T-helper 17 cell (primary cell): ENCODE measurements around the gene B4GALNT2. TPM values are rescaled to one million over a fixed set of nuclear protein-coding genes. Genes with fewer than 3 reads are reported as not detected.
"Not testable (repeated sequence)": the region's sequence is repeated elsewhere in the genome, so short reads cannot be mapped to it uniquely, and the experiment has no call there.

ENCODE experiments used
- ATAC-seq: fragments of 150-1000 bp; cut with Tn5 transposase; 2 replicates; pipeline ENCODE4 v1.10.0; 2021; ENCODE audit warnings: mild to moderate bottlenecking, moderate library complexity
- DNase-seq, 3 donors: peaks; one replicate each; pipeline versions ENCODE4 v3.0.0 to v3.0.0-alpha.2; 2020 to 2021
- H3K9me3 ChIP-seq: one replicate; pipeline ENCODE4 v1.7.0; 2013; ENCODE audit warnings: low read length, mild to moderate bottlenecking; ENCODE audit not compliant: control insufficient read depth, poor library complexity, severe bottlenecking
- H3K27ac Mint-ChIP-seq: one replicate; pipeline ENCODE4 v1.8.0; 2022; ENCODE audit warnings: mild to moderate bottlenecking, moderate library complexity, mixed read lengths
- H3K27me3 Mint-ChIP-seq: one replicate; pipeline ENCODE4 v1.8.0; 2022; ENCODE audit warnings: mixed read lengths
- H3K36me3 Mint-ChIP-seq: one replicate; pipeline ENCODE4 v1.8.0; 2022; ENCODE audit warnings: low read depth, mixed read lengths
- H3K4me1 Mint-ChIP-seq: one replicate; pipeline ENCODE4 v1.8.0; 2022; ENCODE audit warnings: mild to moderate bottlenecking, mixed read lengths
- H3K4me3 Mint-ChIP-seq: one replicate; pipeline ENCODE4 v1.8.0; 2022; ENCODE audit warnings: mild to moderate bottlenecking, moderate library complexity, mixed read lengths
- total RNA-seq, 4 donors: library from RNA in 2 of 4; stranded (reverse) in 2 of 4; gene quantifications; one replicate each; pipeline ENCODE4 v1.2.3 and lab custom pipeline; 2022 to 2026

B4GALNT2 gene
- total RNA-seq, 2 donors from 2014 or later = 0.15 to 0.18 TPM

DNA sequence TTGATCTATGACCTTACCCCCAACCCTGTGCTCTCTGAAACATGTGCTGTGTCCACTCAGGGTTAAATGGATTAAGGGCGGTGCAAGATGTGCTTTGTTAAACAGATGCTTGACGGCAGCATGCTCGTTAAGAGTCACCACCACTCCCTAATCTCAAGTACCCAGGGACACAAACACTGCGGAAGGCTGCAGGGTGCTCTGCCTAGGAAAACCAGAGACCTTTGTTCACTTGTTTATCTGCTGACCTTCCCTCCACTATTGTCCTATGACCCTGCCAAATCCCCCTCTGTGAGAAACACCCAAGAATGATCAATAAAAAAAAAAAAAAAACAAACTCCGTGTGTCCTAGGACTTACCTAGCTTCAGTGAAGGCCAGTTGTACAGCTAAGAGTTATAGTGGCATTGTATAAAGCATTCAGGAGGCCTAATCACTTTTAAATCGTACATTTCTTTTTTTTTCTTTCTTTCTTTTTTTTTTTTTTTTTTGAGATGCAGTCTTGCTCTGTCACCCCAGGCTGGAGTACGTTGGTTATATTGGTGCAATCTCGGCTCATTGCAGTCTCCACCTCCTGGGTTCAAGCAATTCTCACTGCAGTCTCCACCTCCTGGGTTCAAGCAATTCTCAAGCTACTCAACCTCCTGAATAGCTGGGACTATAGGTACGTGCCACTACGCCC is 6.2 kb upstream of the B4GALNT2 start:
- not testable (repeated sequence) for H3K9me3 ChIP-seq, ATAC-seq, H3K4me3 Mint-ChIP-seq, DNase-seq, H3K36me3 Mint-ChIP-seq, H3K27ac Mint-ChIP-seq, H3K4me1 Mint-ChIP-seq
- peaks cover 55% of the 10 kb centered on the region for H3K27me3 Mint-ChIP-seq

DNA sequence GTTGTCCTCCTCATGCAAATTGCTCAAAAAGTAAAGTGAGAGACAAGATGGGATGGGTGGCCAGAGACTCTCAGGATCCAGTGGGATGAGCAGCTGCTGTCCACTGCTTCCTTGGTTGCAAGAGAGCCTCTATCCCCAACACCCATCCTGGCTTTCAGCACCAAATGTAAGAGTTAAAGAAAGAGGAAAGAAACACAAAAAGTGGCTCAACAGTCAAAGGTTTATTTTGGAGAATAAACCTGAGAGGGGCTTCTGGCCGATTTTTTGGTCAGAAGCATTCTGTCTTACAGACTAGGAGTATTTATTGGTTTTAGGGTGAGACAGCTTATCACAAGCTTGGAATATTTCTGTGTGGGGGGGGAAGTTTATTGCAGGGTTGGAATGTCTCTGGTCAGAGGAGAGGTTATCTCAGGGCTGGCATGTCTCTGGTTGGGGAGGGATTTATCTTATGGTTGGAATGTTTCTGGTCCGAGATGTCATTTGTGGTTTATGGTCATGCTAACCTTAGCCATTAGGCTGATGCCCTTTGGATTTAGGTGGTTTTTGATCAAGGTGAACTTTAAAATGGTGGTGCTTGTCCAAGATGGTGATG is 3.1 kb upstream of the B4GALNT2 start:
- not testable (repeated sequence) for H3K27ac Mint-ChIP-seq, H3K9me3 ChIP-seq, ATAC-seq, H3K4me1 Mint-ChIP-seq, H3K4me3 Mint-ChIP-seq, H3K36me3 Mint-ChIP-seq, DNase-seq
- H3K27me3 Mint-ChIP-seq = peaks cover 64% of the 10 kb centered on the region

GRCh38 chr17:49130891-49131290 is 1.7 kb upstream of the B4GALNT2 start:
- H3K9me3 ChIP-seq = no peaks in the 10 kb centered on the region
- Mint-ChIP-seq H3K27me3 (peaks cover 64% of the 10 kb centered on the region), H3K27ac (no peak overlapping the region), H3K4me3 (no peak overlapping the region), H3K4me1 (peaks cover 4% of the 10 kb centered on the region), H3K36me3 (peaks cover 2% of the 10 kb centered on the region)
- no peak for DNase-seq
- no peak for ATAC-seq

GRCh38 chr17:49132317-49132698 is 261 bp upstream of the B4GALNT2 start:
- H3K4me1 Mint-ChIP-seq = peaks cover 4% of the 10 kb centered on the region
- no peak overlapping the region for H3K27ac Mint-ChIP-seq
- peaks cover 64% of the 10 kb centered on the region for H3K27me3 Mint-ChIP-seq
- H3K9me3 ChIP-seq = no peaks in the 10 kb centered on the region
- ATAC-seq (no peak), DNase-seq (no peak)
- peak overlapping the region; percentile 62 for H3K4me3 Mint-ChIP-seq
- peaks cover 2% of the 10 kb centered on the region for H3K36me3 Mint-ChIP-seq

GRCh38 chr17:49136335-49136734 is 3.8 kb downstream of the B4GALNT2 start:
- Mint-ChIP-seq H3K27ac (no peak overlapping the region), H3K4me1 (peaks cover 4% of the 10 kb centered on the region), H3K4me3 (no peak overlapping the region), H3K36me3 (no peaks in the 10 kb centered on the region), H3K27me3 (peaks cover 40% of the 10 kb centered on the region)
- H3K9me3 ChIP-seq = no peaks in the 10 kb centered on the region
- ATAC-seq (no peak), DNase-seq (no peak)

DNA sequence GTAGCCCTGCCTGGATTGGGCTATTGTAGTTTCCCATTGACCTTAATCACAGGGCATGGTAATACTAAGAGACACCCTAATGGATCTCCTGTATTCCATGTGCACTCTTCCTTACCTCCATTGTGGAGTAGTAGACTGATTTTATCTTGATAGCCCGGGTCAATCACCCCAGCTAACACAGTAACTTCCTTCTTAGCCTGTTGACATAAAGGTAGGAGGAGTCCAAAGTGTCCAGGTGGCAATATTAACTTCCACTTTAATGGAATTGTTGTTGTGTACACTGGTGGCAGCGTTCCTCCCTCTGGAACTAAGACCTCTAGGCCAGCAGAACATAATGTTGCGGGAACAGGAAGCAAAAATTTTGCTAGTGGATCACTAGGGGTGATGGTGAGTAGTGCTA is 13.1 kb downstream of the B4GALNT2 start:
- not testable (repeated sequence) for H3K27ac Mint-ChIP-seq, H3K4me1 Mint-ChIP-seq, H3K9me3 ChIP-seq, H3K4me3 Mint-ChIP-seq, DNase-seq, H3K36me3 Mint-ChIP-seq, ATAC-seq
- H3K27me3 Mint-ChIP-seq = peaks cover 65% of the 10 kb centered on the region

DNA sequence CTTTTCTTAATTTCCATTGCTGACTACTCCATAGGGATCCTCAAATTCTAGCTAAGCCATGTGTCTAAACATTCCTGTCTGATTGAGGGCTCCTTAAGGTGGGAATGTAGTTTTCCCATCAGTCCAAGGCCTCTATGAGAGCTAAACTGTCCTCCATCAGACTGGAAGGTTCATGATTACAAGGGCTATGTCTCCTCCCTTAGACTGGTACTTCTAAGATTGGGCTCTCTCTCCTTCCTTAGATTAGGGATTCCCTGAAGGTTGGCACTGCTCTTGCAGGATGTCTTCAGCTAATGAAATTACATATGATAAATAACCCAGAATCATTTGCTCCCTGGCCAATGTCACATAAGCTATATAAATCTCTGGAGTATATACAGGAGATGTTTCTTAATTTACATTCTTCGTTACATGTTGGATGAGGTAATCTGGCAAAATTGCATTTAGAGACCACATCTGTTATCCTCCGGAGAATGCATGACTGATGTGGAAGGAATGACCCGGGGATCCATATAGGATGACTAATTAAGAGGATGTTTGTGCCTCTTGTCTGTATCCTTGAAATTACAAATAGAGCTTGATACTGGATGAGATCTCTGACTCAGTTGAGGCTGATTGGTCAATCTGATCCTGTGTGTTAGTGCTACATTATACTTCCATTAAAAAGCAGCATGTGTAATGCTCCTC is 14.2 kb downstream of the B4GALNT2 start:
- H3K27ac Mint-ChIP-seq = no peak overlapping the region
- no peak for DNase-seq
- peaks cover 55% of the 10 kb centered on the region for H3K27me3 Mint-ChIP-seq
- no peaks in the 10 kb centered on the region for H3K4me1 Mint-ChIP-seq
- no peaks in the 10 kb centered on the region for H3K9me3 ChIP-seq
- H3K36me3 Mint-ChIP-seq = no peaks in the 10 kb centered on the region
- H3K4me3 Mint-ChIP-seq = no peak overlapping the region
- no peak for ATAC-seq

GRCh38 chr17:49148171-49148570 is 15.6 kb downstream of the B4GALNT2 start:
- no peak for ATAC-seq
- no peaks in the 10 kb centered on the region for H3K9me3 ChIP-seq
- no peak for DNase-seq
- Mint-ChIP-seq H3K36me3 (no peaks in the 10 kb centered on the region), H3K27ac (no peak overlapping the region), H3K4me1 (no peaks in the 10 kb centered on the region), H3K4me3 (no peak overlapping the region), H3K27me3 (peaks cover 48% of the 10 kb centered on the region)

DNA sequence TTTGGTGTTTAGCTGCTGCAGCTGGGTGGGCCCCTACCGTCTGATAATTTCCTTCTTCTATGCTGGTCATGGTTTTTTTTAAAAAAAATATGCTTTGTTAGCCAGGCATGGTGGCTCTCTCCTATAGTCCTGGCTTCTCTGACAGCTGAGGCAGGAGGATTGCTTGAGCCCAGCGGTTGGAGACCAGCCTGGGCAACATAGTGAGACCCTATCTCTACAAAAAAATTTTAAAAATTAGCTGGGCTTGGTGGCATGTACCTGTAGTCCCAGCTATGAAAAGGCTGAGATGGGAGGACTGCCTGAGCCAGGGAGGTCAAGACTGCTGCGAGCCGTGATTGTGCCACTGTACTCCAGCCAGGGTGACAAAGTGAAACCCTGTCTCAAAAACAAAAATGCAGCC is 19.4 kb downstream of the B4GALNT2 start:
- no peak overlapping the region for H3K4me3 Mint-ChIP-seq
- DNase-seq = no peak
- H3K9me3 ChIP-seq = no peaks in the 10 kb centered on the region
- H3K36me3 Mint-ChIP-seq = peaks cover 3% of the 10 kb centered on the region
- no peak overlapping the region for H3K27ac Mint-ChIP-seq
- ATAC-seq = no peak
- H3K4me1 Mint-ChIP-seq = no peaks in the 10 kb centered on the region
- H3K27me3 Mint-ChIP-seq = peaks cover 40% of the 10 kb centered on the region

DNA sequence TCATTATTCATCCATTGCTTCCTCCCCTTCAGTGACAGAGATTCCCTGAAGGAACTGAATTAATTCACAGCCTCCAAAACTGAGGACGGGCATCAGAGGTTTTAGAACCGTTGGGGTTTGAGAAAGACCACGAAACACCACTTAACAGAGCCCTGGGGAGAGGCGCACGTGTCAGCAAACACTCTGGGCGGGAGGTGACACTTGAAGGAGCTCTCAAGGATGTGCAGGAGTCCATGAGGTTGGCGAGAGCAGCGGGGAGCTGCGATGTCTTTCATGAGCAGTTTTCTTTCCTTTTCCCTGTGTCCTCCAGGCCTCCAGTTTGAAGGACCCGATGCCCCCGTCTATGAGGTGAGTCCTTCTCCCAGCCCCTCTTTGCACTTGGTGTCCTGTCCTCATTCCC is 23.7 kb downstream of the B4GALNT2 start:
- H3K4me1 Mint-ChIP-seq = peaks cover 5% of the 10 kb centered on the region

GRCh38 chr17:49157784-49158183 is 25.2 kb downstream of the B4GALNT2 start:
- H3K4me3 Mint-ChIP-seq = no peak overlapping the region
- ATAC-seq = no peak
- H3K4me1 Mint-ChIP-seq = peaks cover 5% of the 10 kb centered on the region
- H3K27ac Mint-ChIP-seq = no peak overlapping the region
- peaks cover 3% of the 10 kb centered on the region for H3K36me3 Mint-ChIP-seq
- H3K9me3 ChIP-seq = no peaks in the 10 kb centered on the region
- peaks cover 62% of the 10 kb centered on the region for H3K27me3 Mint-ChIP-seq
- DNase-seq = no peak

More for the DNA sequence above, 23.7 kb downstream of the B4GALNT2 start:
- H3K36me3 Mint-ChIP-seq = peaks cover 3% of the 10 kb centered on the region
- H3K4me3 Mint-ChIP-seq = no peak overlapping the region
- peaks cover 69% of the 10 kb centered on the region for H3K27me3 Mint-ChIP-seq
- DNase-seq (no peak), ATAC-seq (no peak)
- H3K27ac Mint-ChIP-seq = no peak overlapping the region
- H3K9me3 ChIP-seq = no peaks in the 10 kb centered on the region

DNA sequence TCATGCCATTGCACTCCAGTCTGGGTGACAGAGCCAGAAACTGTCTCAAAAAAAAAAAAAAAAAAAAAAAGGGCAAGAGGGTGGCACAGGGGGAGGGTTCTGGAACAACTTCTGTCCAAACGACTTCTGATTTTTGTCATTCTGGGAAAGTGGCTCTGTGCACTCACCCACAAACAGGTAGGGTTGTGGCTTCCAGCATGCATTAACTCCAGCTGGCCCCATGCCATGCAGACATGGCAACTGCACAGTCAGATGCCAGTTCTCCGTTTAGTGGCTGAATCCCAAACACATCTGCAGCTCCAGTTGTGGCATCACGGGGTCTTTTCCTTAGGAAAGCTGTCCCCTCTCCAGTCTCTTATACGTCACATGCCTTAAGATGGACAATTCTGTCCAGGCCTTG is 30.3 kb downstream of the B4GALNT2 start:
- ATAC-seq (no peak), DNase-seq (no peak)
- Mint-ChIP-seq H3K36me3 (no peaks in the 10 kb centered on the region), H3K4me3 (no peak overlapping the region), H3K4me1 (peaks cover 3% of the 10 kb centered on the region), H3K27me3 (peaks cover 53% of the 10 kb centered on the region), H3K27ac (no peak overlapping the region)
- H3K9me3 ChIP-seq = no peaks in the 10 kb centered on the region

- no peak overlapping the region for H3K4me3 Mint-ChIP-seq
- no peaks in the 10 kb centered on the region for H3K4me1 Mint-ChIP-seq
- ATAC-seq (no peak), DNase-seq (no peak)
- H3K9me3 ChIP-seq = no peaks in the 10 kb centered on the region
- H3K36me3 Mint-ChIP-seq = peaks cover 2% of the 10 kb centered on the region
- H3K27me3 Mint-ChIP-seq = peaks cover 51% of the 10 kb centered on the region
- H3K27ac Mint-ChIP-seq = no peak overlapping the region
These were observed 32.6 kb downstream of the B4GALNT2 start for GRCh38 chr17:49165143-49165542.
